HL-60/S4 treated with retinoic acid at 250 ng/mL for 4 days and 3 days (cell line): Measurements from ENCODE around the gene PC.
"Not testable (repeated sequence)": the region's sequence is repeated elsewhere in the genome, so short reads cannot be mapped to it uniquely, and the experiment has no call there.

Experiments
- in situ Hi-C: fragments of 300-500 bp; cut with MboI; formaldehyde crosslinking; loops from 2 replicates; pipeline ENCODE4 v1.7.0; 2022; ENCODE audit warnings: low sequenced_read_pairs

The PC gene

GRCh38 chr11:66845876-66846212 is 112.3 kb downstream of the PC start:
- in situ Hi-C loops: loop anchor here (25.0 kb wide), 2 partner anchors 159 to 434 kb away; partner anchors contain the start of genes NPAS4 and RBM4B

GRCh38 chr11:66845143-66845875 is 112.9 kb downstream of the PC start:
- in situ Hi-C loops: loop anchor here (25.0 kb wide), 2 partner anchors 158 to 433 kb away; partner anchors contain the start of genes NPAS4 and RBM4B

DNA sequence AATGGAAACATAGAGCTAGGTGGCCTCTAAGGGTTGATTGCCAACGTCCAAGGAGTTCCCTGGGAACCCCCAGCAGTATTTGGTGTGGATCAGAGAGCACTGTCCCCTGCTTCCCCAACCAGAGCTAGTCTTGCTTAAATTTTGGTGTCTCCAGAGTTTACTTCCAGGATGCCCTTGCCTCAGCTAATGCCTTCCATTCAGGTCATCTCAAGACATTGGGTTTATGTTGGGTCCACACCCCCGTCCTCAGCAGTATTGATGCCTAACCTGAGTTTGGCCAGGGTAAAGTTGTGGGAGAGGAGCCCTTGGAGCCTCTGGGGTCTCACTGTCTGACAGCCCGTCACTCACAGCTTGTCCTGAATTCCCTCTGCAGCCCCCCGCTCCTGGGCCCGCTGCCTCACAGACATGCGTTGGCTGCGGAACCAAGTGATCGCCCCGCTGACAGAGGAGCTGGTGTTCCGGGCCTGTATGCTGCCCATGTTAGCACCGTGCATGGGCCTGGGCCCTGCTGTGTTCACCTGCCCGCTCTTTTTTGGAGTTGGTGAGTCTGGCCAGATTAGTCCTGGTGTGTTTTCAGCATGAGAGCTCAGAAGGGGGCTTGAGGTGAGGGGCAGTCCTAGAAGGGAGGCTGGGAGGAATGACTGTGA is 113.6 kb downstream of the PC start:
- in situ Hi-C loops: loop anchor here (25.0 kb wide), 2 partner anchors 157 to 432 kb away; partner anchors contain the start of genes NPAS4 and RBM4B

- in situ Hi-C loops: loop anchor here (25.0 kb wide), 2 partner anchors 157 to 432 kb away; partner anchors contain the start of genes NPAS4 and RBM4B
Observed at GRCh38 chr11:66843776-66844495, 114.2 kb downstream of the PC start.

DNA sequence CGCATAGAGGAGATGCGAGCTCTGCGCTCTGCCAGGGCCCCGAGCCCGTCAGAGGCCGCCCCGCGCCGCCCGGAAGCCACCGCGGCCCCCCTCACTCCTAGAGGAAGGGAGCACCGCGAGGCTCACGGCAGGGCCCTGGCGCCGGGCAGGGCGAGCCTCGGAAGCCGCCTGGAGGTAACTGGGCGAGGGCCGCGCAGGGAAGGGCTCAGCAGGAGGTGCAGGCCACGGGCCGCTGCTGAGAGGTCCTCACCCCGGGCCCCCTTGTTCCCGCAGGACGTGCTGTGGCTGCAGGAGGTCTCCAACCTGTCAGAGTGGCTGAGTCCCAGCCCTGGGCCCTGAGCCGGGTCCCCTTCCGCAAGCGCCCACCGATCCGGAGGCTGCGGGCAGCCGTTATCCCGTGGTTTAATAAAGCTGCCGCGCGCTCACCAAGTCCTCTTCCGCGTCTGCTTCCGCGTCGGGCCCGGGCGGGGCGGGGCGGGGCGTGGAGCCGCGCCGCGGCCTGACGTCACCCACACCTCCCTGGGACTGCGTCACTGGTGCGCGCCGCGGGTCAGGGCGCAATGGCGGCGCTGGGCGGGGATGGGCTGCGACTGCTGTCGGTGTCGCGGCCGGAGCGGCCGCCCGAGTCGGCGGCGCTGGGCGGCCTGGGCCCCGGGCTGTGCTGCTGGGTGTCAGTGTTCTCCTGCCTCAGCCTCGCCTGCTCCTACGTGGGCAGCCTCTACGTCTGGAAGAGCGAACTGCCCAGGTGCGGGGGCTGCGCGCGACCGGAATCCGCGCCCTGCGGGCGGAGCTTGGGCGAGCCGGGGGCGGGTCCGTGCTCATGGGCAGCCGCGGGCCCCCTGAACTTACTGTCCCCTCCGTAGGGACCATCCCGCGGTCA is 115.0 kb downstream of the PC start, which contains the start of gene RCE1:
RCE1 (plus strand) TSS at position 546 of the 880 bp plus-strand sequence; CDS start at position 561, 15 bp downstream.
- in situ Hi-C loops: loop anchor here (25.0 kb wide), 2 partner anchors 156 to 431 kb away; partner anchors contain the start of genes NPAS4 and RBM4B

GRCh38 chr11:66842501-66842895 is 115.7 kb downstream of the PC start:
- in situ Hi-C loops: loop anchor here (25.0 kb wide), 2 partner anchors 155 to 430 kb away; partner anchors contain the start of genes NPAS4 and RBM4B

- in situ Hi-C loops: loop anchor here (25.0 kb wide), 2 partner anchors 155 to 430 kb away; partner anchors contain the start of genes NPAS4 and RBM4B
Observed at GRCh38 chr11:66841861-66842260, 116.3 kb downstream of the PC start.

- in situ Hi-C loops: loop anchor here (25.0 kb wide), 2 partner anchors 153 to 428 kb away; partner anchors contain the start of genes NPAS4 and RBM4B
Observed at GRCh38 chr11:66840317-66841091, 117.7 kb downstream of the PC start.

- in situ Hi-C loops: loop anchor here (25.0 kb wide), 2 partner anchors 149 to 424 kb away; partner anchors contain the start of genes NPAS4 and RBM4B
Observed at GRCh38 chr11:66835768-66836405, 122.3 kb downstream of the PC start.

DNA sequence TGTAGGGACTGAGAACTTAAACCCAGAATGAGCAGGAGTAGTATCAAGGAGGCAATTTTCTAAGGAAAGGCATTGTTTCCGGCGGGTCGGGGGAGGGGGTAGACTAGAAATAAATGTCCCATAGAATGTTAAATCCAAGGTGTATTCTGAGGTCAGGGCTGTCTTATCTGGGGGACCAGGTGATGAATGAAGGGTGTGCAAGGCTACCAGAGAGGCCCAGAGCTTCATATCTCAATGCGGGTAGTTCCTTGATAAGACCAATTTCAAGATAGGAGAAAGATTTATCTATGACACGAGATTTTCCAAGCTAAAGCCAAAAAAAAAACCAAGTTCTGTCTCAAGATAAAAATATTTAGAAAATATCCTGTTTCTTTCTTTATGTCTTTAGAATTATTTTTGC is 123.2 kb downstream of the PC start:
- in situ Hi-C loops: loop anchor here (25.0 kb wide), 2 partner anchors 148 to 423 kb away; partner anchors contain the start of genes NPAS4 and RBM4B

- in situ Hi-C loops: loop anchor here (25.0 kb wide), 2 partner anchors 147 to 422 kb away; partner anchors contain the start of genes NPAS4 and RBM4B
Observed at GRCh38 chr11:66834539-66834845, 123.7 kb downstream of the PC start.

- in situ Hi-C loops: not testable (repeated sequence)
Observed at GRCh38 chr11:66824573-66824972, 133.6 kb downstream of the PC start.

DNA sequence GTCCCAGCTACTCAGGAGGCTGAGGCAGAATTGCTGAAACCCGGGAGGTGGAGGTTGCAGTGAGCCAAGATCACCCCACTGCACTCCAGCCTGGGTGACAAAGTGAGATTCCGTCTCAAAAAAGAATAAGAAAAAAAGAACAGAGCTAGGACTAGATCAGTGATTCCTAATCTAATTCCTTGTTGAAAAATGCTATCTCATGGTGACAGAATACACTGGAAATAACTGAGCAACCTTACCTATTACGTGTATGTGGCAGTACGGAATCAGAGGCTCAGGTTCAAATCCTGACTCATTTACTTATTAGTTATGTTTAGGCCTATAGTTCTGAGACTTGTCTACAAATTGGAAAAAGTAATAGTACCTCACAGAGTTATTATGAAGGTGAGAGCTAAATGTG is 134.5 kb downstream of the PC start:
- in situ Hi-C loops: no loop called here

DNA sequence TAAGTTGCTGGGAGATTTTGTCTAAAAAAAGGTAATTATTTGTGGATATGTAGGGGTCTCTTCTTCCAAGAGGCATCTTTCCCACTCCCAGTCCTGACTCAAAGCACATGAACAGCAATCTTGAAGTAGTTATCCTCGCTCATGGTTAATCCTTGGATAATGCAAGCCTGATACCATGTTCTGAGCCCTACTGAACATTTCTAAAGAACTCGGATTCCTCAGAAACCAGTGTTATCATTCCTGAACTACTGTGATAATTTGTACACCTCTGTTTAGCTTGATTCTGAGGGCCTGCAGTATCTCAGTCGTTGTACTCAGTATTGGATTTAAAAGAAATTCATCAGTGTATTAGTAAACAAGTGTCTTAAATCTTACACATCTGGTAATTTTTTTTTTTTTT is 137.3 kb downstream of the PC start:
- in situ Hi-C loops: no loop called here

- in situ Hi-C loops: no loop called here
Observed at GRCh38 chr11:66820381-66820780, 137.8 kb downstream of the PC start.

- in situ Hi-C loops: no loop called here
Observed at GRCh38 chr11:66818231-66818955, 139.8 kb downstream of the PC start.

DNA sequence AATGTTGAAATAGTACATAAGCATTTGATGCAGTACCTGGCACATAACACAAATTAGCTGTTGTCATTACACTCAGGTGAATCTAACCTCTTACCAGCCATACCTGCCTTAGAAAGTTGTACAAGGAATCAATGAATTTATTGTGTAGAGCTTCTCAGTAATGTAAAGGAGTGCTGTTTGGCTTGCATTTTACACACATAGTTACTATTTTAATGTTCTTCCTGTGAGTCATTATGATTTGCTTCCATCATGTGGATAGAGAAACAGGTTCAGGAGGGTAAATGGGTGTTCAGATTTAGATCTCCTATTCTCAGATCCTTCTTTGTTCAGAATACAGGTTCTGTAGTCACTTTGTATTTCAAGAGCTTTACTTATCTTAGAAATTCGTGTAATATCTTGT is 142.5 kb downstream of the PC start:
- in situ Hi-C loops: no loop called here

DNA sequence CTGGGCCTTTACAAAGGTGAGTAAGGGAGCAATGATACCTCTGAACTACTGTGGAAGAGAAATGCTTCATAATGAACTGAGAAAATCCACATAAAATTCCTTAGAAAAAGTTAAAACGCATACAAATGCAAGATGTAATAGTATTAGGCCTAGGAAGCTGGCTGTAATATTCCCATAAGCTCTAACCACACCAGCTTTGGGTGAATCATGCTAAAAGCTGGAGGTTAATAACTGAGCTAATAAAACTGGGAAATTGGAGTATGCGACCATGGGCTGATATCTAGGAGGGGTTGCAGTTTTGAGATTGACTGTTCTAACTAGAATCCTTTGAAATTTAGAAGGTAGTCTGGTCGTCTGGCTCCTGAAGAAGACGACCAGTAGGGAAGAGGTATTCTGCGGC is 143.5 kb downstream of the PC start:
- in situ Hi-C loops: no loop called here
